H54 (cell line): ENCODE results near the gene BDP1.
A peak's percentile ranks its signal among the peaks of the same experiment; 100 is the strongest.
"Not testable (repeated sequence)": the region's sequence is repeated elsewhere in the genome, so short reads cannot be mapped to it uniquely, and the experiment has no call there.

ENCODE experiments used
- DNase-seq: peaks from one replicate; pipeline ENCODE4 v3.0.0; 2011; ENCODE audit warnings: low spot score, mixed read lengths; ENCODE audit not compliant: insufficient read length
- FAIRE-seq: peaks from 3 replicates; lab custom pipeline; 2011; peaks lifted over from hg19 to GRCh38; lab: Jason Lieb, UNC
- POLR2A ChIP-seq: IDR thresholded peaks from 2 replicates; pipeline ENCODE4 v1.6.1; 2011; ENCODE audit warnings: low read depth, mild to moderate bottlenecking, low read length

BDP1 gene

DNA sequence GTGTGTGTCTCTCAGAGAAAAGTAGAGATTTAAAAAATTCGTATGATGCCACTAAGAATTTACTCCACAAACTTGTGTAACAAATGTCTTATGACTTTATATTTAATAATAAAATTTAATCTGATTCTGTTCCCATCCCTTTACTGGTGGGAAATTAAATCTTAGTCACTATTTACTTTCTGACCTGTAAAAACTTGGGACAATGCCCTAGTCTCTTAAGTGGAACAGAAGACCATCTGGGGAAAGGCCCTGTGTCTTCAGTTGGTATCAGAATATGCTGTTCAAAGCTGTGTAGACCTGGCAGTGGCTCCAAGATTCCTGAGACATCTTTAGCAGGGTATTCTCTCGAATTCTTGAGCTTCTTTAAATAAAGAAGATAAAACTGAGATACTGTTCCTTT is 2.6 kb upstream of the BDP1 start:
- FAIRE-seq (no peak), DNase-seq (no peak)
- no peak for TF ChIP-seq POLR2A

GRCh38 chr5:71454913-71455312 is 538 bp upstream of the BDP1 start:
- DNase-seq = no peak
- TF ChIP-seq POLR2A = no peak
- FAIRE-seq = no peak

DNA sequence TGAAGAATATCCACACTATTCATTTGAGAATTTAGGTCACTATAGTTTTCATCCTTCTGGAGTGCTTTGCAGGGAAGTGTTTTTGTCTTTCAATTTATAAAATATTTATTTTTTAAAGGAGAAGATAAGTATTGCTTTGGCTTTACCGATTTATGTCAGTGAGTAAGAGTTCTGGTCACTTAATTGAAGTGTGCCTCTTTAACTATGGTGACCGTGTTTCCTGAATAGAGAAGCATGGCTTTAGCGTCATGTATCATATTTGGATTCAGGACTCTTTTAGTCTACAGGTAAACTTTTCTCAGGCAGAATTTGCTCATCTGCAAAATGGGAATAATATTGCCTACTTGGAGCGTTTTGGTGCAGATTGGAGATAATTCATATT is 902 bp downstream of the BDP1 start:
- FAIRE-seq = no peak
- TF ChIP-seq POLR2A = no peak
- no peak for DNase-seq

DNA sequence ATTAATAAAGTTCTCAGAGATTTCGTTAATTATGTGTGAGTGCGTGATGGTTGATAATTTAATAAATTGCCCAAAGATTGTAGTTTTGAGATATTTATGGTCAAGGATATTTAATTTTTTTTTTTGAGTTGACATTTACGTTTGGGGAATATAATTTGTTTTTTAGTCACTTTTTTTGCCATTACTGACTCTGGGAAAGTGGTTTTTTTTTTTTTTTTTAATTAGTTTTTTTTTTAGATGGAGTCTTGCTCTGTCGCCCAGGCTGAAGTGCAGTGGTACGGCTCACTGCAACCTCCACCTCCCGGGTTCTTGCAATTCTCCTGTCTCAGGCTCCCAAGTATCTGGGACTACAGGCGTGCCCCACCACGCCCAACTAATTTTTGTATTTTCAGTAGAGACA is 1.7 kb downstream of the BDP1 start:
- no peak for FAIRE-seq
- TF ChIP-seq POLR2A = no peak
- no peak for DNase-seq

DNA sequence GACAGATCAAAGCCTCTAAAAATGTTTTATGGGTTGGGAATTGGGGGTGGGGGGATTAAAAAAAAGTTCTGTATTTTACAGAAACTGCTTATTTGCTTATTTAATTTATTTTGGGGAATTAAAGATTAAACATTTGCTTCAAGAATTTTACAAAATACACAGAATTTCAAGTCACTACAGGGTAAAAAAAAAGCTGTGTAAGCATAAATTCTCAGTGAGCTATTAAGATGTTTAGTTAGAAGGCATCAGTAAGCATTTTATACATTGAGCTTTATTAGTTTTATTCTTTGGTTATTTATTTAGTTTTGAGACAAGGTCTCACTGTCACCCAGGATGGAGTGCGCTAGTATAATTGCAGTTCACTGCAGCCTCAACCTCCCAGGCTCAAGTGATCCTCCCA is 5.2 kb downstream of the BDP1 start:
- FAIRE-seq (no peak), DNase-seq (no peak)
- no peak for TF ChIP-seq POLR2A

DNA sequence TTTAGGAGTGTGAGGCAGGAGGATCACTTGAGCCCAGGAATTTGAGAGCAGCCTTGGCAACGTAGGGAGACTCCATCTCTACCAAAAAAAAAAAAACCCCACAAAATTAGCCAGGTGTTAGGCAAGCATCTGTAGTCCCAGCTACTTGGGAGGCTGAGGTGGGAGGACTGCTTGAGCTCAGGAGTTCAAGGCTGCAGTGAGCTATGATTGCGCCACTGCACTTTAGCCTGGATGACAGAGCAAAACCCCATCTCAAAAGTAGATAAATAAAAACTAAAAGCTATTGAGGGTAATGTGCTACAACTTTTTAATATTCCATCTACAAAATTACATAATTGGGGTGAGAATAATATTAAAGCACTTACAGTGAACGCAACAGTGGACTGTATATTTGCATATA is 5.9 kb downstream of the BDP1 start:
- DNase-seq (no peak), FAIRE-seq (no peak)
- no peak for TF ChIP-seq POLR2A

DNA sequence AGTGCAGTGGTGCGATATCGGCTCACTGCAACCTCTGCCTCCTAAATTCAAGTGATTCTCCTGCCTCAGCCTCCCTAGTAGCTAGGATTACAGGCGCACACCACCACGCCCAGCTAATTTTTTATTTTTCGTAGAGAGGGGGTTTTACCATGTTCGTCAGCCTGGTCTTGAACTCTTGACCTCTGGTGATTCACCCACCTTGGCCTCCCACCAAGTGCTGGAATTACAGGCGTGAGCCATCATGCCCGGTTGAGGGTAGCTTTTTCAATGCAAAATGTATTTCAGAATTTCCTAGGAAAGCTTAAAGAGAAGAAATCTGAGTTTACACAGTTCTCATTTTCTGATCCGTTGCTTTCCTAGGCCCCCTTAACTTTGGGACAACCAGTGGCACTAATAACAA is 15.7 kb downstream of the BDP1 start:
- peak; percentile 91 for FAIRE-seq
- TF ChIP-seq POLR2A = no peak
- DNase-seq = no peak

DNA sequence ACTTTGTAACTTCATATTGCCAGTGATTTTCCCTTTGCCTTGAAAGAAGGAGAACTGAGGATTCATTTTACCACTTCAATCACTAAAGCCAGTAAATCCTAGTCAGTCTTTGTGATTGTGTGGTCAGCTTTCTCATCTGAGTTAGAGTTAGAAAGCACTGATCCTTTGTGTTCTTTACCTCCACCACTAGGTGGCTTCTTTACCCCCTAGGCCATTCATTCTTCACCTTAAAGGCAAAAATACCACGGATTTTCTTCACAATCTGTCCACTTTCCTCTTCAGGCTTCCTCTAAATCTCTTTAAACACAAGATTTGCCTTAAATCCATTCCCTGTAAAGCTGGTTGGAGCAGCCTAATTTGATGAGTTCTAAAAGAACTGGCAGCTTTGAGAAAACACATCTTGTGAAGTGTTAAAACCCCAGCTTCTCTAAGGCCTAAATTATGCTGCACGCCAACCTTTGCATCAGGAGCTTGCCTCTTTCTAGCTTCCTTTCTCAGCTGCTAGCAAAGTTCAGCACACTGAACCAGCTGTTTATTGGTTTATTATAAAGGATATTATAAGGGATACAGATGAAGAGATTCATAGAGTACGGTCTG is 20.4 kb downstream of the BDP1 start:
- FAIRE-seq = peak; percentile 85
- DNase-seq = peak; percentile 15
- TF ChIP-seq POLR2A = no peak

GRCh38 chr5:71481441-71481840 is 26.0 kb downstream of the BDP1 start:
- no peak for FAIRE-seq

DNA sequence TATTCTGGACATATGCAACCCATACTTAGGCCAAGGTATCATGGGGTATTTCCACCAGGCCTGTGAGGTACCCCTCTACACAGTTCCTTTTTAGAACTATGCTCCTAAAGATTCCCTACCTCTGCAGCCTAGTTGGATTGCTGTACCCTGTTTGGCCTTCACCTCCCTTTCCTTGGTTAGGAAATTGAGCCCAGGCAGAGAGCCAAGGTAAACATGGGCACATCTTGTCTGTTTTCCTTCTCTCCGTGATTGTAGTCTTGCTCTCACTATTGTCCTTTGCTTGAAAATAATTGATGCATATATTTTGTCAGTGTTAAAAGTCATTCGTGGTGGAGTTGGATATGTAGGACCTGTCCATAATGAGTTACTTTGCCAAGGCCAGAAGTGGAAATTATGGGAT is 26.7 kb downstream of the BDP1 start:
- FAIRE-seq (peak; percentile 93), DNase-seq (no peak)
- TF ChIP-seq POLR2A = no peak

More at GRCh38 chr5:71481441-71481840, 26.0 kb downstream of the BDP1 start:
- TF ChIP-seq POLR2A = no peak
- no peak for DNase-seq

DNA sequence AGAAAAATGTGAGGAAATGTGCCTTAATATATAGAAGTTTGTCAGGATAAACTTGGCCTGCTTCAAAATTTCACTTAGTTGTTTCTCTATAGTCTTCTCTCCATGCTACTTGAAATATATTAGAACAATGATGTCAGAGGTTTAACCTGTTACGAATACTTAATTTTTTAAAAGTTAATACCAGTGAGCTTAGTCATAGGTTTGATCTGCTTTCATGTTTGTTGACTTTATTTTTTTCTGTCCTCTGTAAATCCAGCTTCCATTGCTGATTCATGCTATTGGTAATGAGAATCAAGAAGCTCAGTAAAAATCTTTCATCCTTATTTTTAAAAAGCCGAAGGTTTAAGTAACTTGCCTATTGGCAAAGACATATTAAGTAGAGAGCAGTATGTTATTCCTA is 27.9 kb downstream of the BDP1 start:
- FAIRE-seq = peak; percentile 65
- TF ChIP-seq POLR2A = no peak

GRCh38 chr5:71492817-71493615 is 37.6 kb downstream of the BDP1 start:
- FAIRE-seq (no peak), DNase-seq (no peak)
- TF ChIP-seq POLR2A = no peak

More for the DNA sequence above, 27.9 kb downstream of the BDP1 start:
- DNase-seq = peak; percentile 18

GRCh38 chr5:71494202-71494601 is 38.8 kb downstream of the BDP1 start:
- not testable (repeated sequence) for FAIRE-seq

GRCh38 chr5:71498756-71499155 is 43.3 kb downstream of the BDP1 start:
- not testable (repeated sequence) for FAIRE-seq, DNase-seq

More at GRCh38 chr5:71494202-71494601, 38.8 kb downstream of the BDP1 start:
- not testable (repeated sequence) for DNase-seq

DNA sequence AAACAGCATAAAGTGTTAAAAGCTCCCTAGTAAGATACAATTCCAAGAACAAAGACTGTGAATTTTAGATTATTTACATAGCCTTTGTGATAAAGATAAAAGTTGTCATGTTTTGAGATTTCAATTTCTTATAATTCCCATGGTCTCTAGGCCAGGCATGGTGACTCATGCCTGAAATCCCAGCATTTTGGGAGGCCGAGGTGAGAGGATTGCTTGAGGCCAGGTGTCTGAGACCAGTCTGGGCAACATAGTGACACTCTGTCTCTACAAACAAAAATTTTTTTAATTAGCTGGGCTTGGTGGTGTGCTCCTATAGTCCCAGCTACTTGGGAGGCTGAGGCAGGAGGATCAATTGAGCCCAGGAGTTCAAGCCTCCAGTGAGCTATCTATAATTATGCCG is 48.1 kb downstream of the BDP1 start:
- FAIRE-seq (no peak), DNase-seq (no peak)
- no peak for TF ChIP-seq POLR2A
